HG02610 (cell line): ENCODE data around the gene HNRNPLL.
"Not testable (repeated sequence)": the region's sequence is repeated elsewhere in the genome, so short reads cannot be mapped to it uniquely, and the experiment has no call there.

Experiments used
- ATAC-seq: cut with Tn5 transposase; IDR thresholded peaks from one replicate; pipeline ENCODE4 v1.9.1; 2021; ENCODE audit warnings: mild to moderate bottlenecking, moderate library complexity; ENCODE audit not compliant: unreplicated experiment

HNRNPLL gene

DNA sequence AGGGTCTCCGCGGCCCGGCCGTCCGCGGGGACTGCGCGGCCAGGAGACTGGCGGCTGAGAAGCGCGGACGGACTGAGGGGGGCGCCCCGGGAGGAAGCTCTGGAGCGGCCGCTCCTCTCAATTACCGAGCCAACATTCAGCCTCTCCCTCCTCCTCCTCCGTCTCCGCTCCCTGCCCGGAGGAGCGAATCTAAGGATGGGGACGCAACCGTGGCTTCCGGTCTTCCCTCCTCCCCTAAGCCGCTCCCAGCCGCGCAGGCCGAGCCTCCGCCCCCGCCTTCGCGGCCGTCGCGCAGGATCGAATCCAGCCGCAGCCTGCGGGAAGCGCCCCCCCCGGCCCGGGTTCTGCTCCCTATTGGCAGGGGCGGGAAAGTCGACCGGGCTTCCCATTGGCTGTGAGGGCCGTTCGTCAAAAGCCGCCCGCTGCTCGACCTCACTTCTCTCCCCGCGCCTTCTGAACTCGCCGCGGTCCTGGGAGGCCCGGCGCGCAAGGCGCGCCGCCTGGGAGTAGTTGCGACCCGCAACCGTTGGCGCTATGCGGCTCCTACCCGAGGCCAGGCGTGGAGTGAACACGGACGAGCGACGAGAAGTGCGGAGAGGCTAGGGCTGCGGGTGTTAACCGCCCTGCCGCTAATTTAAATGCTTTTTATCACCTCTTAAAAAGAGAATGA lies at the start of gene HNRNPLL:
Gene HNRNPLL, minus strand, starts transcription at position 197 of the 670 bp plus-strand sequence. CDS start 302 bp downstream, outside the sequence.
- peak; percentile 70 for ATAC-seq

DNA sequence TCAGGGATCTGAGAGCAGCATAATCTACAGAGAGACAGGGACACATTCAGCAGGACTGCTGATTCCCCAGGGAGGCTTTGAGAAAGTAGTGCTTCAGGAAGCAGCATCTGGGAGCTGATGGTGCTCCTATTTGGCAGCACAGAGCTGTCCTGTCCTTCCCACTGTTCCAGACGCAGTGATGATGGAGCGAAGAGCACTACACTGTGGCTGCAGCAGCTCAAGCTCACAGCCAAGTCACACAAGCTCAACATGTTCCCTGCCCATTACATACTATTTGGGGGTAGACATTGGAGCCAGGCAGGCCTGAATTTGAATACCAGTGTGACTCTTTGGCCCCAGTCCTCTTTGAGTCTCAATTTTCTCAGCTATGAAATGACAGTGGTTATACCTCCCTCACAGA lies 48.0 kb upstream of the HNRNPLL start:
- no peak for ATAC-seq

DNA sequence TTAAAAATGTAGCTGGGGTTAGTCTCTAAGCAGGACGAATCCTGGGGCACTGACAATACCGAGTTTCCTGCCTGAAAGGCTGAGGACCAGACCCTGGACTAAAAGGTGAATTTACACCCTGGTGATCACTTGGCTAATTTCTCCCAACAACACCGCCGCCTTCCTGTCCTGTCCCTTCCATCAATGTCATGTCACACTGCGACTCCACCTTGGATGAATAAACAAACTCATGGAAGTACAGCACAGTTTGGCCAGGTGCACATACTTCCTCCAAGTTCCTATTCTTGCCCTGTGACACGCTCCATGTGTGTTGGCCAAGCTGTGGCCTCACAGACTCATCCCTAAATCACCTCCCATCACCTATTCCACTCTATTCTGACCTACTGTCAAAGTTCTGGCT lies 47.3 kb upstream of the HNRNPLL start:
- no peak for ATAC-seq

DNA sequence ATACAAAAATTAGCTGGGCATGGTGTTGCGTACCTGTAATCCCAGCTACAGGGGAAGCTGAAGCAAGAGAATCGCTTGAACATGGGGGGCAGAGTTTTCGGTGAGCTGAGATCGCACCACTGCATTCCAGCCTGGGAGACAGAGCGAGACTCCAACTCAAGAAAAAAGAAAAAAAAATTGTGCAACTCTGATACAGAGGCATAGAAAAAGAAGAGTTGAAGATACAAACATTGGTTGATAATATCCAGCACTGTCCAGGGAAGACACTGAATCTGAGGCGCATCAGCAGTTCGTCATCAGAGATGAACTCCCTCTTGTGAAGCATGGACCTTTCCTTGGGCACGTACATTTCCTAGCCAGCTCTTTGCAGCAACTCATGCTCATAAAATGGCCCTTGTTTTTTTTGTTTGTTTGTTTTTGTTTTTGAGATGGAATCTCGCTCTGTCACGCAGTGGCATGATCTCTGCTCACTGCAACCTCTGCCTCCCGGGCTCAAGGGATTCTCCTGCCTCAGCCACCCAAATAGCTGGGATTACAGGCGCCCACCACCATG lies 46.5 kb upstream of the HNRNPLL start:
- ATAC-seq: no peak

DNA sequence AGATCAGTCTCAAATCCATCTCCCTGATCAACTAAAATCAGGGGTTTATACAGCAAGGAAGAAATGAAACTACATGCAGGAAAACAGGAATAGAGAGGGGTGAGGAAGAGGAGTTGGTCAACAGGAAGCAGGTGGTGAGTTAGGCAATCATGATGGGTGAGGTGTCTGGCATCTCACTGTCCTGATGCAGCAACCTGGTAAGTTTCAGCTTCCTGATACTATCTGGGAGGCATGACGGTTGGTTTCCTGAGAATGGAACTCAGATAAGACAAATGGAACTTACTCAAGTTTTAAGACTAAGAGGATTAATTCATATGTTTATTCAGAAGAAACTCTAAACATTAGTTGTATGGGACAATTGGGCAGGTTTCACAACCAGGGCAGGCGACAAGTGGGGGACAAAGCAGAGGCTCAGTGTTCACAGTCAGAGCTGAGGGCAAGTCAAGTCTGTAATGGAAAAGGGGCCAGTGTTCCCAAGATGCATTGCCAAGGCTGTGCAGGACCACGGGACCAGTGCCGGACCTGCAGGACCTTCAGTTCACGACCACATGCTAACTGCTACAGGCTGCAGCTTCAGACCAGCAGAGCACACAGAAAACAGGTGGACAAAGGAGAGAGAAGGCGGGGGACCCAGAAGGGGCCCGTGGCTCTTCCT lies 45.5 kb upstream of the HNRNPLL start:
- no peak for ATAC-seq

DNA sequence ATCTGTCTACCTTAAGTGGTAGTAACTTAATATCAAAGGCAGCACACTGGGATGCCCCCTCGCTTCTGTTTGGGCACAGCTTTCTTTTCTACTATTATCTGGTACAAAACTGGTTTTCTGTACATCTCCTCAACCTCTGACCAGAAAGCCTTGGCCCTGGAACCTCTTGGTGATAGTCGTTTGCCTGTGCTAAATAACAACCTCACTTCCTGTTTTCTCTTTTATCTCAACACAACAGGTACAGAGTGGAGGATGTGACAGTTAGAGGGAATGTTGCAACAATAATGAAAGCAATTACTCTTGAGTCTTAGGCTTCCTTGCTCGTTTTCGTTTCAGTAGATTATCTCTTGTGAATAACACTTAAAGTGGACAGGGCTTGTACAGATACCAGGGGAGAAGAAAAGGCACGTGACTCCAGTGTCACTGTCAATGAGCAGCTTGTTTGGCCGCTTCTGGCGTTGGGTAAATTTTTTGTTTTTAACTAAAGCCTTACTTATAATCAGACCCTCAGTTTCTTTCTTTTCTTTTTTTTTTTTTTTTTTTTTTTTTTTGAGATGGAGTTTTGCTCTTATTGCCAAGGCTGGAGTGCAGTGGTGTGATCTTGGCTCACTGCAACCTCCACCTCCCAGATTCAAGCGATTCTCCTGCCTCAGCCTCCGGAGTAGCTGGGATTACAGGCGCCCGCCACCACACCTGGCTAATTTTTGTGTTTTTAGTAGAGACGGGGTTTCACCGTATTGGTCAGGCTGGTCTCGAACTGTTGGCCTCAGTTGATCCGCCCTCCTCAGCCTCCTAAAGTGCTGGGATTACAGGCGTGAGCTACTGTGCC lies 41.2 kb upstream of the HNRNPLL start:
- not testable (repeated sequence) for ATAC-seq

DNA sequence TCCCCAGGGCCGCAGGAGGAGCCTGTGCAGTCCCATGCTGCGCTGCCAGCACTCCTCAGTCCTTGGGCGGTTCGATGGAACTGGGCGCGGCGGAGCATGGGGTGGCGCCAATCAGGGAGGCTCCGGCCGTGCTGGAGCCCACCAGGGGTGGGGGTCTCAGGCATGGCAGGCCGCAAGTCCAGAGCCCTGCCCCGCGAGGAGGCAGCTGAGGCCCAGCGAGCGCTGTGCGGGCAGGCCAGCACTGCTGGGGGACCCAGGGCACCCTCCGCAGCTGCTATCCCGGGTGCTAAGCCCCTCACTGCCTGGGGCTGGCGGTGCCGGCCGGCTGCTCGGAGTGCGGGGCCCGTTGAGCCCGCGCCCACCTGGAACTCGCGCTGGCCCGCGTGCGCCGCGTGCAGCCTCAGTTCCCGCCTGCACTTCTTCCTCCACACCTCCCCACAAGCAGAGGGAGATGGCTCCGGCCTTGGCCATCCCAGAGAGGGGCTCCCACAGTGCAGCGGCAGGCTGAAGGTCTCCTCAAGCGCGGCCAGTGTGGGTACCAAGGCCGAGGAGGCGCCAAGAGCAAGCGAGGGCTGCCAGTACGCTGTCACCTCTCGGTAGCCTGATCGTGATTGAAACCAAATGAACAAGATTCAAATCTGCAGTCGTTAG lies 40.4 kb upstream of the HNRNPLL start:
- ATAC-seq: no peak

DNA sequence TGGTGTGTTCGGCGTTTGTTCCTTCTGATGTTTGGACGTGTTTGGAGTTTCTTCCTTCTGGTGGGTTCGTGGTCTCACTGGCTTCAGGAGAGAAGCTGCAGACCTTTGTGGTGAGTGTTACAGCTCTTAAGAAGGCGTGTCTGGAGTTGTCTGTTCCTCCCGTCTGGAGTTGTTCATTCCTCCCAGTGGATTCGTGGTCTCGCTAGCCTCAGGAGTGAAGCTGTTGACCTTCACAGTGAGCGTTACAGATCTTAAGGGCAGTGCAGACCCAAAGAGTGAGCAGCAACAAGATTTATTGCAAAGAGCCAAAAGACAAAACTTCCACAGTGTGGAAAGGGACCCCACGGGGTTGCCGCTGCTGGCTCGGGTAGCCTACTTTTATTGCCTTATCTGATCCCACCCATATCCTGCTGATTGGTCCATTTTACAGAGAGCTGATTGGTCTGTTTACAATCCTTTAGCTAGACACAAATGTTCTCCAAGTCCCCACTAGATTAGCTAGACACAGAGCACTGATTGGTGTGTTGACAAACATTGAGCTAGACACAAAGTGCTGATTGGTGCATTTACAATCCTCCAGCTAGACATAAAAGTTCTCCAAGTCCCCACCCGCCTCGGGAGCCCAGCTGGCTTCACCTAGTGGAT lies 39.8 kb upstream of the HNRNPLL start:
- not testable (repeated sequence) for ATAC-seq

DNA sequence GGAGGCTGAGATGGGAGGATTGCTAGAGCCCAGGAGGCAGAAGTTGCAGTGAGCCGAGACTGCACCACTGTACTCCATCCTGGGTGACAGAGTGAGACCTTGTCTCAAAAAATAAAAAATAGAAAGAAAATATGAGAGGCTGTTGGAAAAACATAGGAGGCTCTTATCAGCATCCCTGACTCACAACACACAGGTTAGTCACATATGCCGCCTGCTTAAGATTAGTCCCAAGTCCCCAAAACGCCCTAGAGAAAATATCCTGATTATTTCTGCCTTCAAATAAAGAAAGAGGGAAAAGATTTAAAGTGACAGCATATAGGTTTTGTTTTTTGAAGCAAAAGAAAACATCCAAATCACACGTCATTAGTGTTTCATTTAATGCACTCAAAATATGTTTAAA lies 33.3 kb upstream of the HNRNPLL start:
- ATAC-seq: no peak

DNA sequence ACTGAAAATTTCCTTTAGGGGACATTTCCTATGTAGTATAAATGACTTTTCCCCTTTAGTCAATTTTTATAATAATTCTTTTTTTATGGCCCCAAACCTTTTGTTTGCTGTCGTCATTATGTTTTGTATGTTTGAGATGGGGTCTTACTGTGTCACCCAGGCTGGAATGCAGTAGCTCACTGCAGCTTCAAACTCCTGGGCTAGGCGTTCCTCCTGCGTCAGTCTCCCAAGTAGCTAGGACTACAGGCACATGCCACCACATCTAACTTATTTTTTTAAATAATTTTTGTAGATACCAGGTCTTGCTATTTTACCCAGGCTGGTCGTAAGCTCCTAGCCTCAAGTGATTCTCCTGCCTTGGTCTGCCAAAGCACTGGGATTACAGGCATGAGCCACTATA lies 32.4 kb upstream of the HNRNPLL start:
- no peak for ATAC-seq

DNA sequence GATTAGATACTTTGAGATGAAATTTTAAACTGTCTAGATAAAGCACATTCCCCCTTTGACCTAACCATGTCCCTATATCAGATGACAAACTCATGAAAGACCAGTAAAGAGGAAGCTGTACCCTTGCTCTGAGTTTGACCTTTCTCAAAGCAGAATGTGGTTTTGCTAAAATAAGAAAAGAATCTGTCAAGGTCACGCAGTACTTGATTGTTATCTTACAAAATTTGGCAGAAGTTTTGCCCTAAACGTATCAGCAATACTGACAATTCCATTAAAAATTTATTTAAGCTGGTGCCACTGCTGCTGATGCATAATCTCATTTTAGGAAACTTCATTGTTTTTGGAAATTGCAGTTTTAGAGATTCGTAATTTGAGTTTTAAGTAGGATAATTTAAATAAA lies 32.0 kb upstream of the HNRNPLL start:
- peak; percentile 89 for ATAC-seq

DNA sequence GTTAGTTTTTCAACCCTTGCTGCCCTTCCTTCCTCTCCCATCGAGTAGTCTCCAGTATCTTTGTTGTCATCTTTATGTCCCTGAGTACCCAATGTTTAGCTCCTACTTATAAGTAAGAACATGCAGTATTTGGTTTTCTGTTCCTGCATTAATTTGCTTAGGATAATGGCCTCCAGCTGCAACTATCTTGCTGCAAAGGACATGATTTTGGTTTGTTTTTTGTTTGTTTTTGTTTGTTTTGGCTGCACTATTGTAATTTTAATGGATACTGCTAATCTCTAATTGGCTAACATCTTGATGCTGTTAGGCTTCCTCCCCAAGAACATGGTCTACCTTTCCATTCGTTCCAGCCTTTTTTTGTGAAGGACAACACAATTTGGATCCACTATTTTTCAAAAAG lies 31.2 kb upstream of the HNRNPLL start:
- ATAC-seq: no peak

DNA sequence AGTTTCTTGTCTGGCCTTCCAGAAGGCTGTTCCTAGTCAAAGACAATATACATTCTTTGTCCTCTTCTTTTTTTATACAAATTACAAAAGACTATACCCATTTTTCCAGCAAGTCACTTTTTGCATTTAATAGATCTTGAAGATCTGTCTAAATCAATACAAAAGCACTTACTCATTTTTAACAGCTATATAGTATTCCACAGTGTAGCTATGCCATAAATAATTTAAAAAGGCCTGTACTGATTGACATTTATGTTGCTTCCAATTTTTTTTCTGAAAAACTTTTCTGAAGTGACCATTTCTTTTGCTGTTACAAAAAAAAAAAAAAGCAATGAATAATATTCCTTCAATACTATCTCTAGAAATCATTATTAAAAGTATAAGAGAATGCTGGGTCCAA lies 30.3 kb upstream of the HNRNPLL start:
- ATAC-seq: no peak

DNA sequence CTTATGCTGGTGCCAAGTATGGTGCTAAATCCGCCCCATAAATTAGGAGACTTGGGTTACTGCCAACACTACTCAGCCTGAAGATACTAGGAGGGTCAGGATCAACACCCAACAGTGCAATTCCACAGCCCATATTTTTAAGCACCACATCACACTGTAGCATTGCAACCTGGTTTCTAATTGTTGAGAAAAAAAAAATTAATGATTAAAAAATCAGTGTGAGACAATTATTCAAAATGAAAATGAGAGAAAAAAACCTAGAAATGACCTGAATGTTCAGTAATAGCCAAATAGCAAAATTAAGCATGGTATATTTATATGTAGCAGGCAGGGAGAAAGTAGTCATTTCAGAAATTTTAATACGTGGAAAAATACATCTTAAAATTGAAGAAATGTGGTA lies 29.2 kb upstream of the HNRNPLL start:
- ATAC-seq: no peak

DNA sequence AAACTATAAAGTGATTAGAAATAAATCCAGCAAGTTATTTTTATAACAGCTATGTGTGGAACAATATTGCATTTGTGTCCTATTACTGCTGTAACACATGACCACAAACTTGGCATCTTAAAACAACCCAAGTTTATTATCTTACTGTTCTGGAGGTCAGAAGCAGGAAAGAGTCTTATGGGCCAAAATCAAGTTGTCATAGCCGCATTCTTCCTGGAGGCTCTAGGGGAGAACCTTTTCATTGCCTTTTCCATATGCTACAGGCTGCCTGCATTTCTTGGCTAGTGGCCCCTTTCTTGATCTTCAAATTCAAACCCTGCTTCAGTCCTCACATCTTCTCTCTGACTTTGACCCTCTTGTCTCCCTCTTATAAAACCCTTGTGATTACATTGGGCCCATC lies 27.0 kb upstream of the HNRNPLL start:
- ATAC-seq: no peak

DNA sequence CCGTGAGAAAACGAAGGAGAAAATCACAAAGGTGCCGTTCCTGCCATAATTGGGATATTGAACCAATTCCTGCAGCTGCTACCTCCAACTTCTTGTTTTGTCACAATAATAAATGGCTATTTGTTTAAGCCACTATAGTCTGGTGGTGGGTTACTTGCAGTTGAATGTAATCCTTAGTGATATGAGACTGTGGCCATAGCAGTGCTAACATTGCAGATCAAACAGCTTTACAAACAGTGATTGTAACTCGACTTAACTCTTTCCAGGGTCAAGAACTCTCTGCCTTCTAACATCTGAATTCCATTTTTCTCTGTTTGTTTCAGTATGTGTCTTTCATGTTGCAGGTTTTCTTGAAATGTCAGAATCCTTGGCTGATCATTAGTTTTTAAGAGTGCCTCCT lies 24.7 kb upstream of the HNRNPLL start:
- no peak for ATAC-seq

DNA sequence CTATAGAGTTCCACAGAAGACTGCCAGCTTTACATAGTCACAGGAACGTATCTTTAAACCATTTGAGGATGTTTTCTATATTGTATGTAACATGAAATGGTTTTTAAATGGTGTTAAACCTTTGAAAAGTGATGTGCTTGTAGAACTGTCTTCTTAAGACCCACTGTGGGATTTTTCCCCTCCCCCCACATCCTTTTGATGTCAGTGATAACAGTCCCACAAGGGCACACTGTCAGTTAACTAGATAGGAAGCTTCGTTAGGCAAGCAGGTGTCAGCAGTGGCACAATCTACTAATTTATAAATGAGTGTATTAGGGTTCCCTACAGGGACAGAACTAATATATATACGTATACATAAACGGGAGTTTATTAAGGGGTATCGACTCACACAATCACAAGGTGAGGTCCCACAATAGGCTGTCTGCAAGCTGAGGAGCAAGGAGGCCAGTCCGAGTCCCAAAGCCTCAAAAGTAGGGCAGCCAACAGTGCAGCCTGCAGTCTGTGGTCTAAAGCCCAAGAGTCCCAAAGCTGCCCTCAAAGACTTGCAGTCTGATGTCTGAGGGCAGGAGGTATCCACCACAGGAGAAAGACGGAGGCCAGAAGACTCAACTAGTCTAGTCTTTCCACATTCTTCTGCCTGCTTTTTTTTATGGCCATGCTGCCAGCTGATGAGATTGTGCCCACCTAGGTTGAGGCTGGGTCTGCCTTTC lies 23.8 kb upstream of the HNRNPLL start:
- no peak for ATAC-seq

DNA sequence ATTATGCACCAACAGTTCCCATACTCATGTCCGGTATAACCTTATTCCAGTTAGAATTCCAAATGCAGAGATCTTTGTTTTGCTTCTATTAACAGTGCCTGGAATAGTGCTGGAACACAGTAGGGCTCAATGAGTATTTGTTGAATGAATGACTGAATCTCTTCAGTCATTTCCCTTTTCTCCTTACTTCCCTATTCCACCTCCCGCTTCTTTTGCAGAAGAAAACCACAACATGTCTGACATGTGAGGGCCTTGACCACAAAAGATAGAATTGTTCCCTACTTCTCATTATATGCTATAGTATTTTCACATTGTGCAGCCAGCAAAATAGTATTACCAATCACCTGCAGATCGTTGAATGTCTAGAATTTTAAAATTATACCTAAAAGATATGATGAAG lies 19.5 kb upstream of the HNRNPLL start:
- no peak for ATAC-seq

DNA sequence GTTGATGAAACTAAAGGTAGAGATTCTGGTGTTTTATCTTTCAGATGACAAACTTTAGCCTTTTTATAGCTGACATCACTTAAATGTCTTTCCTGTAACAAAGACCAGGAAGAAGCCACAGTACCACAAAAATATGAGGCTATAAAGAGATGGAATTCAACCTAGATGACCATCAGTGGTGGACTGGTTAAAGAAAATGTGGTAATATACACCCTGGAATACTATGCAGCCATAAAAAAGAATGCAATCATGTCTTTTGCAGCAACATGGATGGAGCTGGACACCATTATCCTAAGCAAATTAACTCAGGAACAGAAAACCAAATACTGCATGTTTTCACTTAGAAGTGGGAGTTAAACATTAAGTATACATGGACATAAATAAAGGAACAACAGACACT lies 18.3 kb upstream of the HNRNPLL start:
- no peak for ATAC-seq
